HEK293 (cell line): ENCODE data around the gene NPW.

Source experiments
- GFI1B ChIP-seq: fragments of 450-650 bp; formaldehyde crosslinking; IDR thresholded peaks from 2 replicates; pipeline ENCODE4 v1.5.1; 2016; ENCODE audit warnings: missing biosample characterization, missing genetic modification characterization
- HIC1 ChIP-seq: fragments of 450-650 bp; formaldehyde crosslinking; IDR thresholded peaks from 2 replicates; pipeline ENCODE4 v1.5.1; 2016; ENCODE audit warnings: missing biosample characterization, missing genetic modification characterization
- IKZF3 ChIP-seq: fragments of 450-650 bp; IDR thresholded peaks from 2 replicates; pipeline ENCODE4 v1.5.0; 2018; ENCODE audit warnings: missing biosample characterization, mild to moderate bottlenecking, missing genetic modification characterization, moderate library complexity
- KLF10 ChIP-seq: fragments of 450-650 bp; IDR thresholded peaks from 2 replicates; pipeline ENCODE4 v1.5.1; 2018; ENCODE audit warnings: missing biosample characterization, mild to moderate bottlenecking, missing genetic modification characterization
- KLF17 ChIP-seq: fragments of 450-650 bp; formaldehyde crosslinking; IDR thresholded peaks from 2 replicates; pipeline ENCODE4 v1.5.1; 2016; ENCODE audit warnings: missing biosample characterization, missing genetic modification characterization
- KLF7 ChIP-seq: fragments of 450-650 bp; formaldehyde crosslinking; IDR thresholded peaks from 2 replicates; pipeline ENCODE4 v1.5.1; 2016; ENCODE audit warnings: missing biosample characterization, missing genetic modification characterization, borderline replicate concordance
- PRDM2 ChIP-seq: fragments of 450-650 bp; formaldehyde crosslinking; IDR thresholded peaks from 2 replicates; pipeline ENCODE4 v1.5.1; 2016; ENCODE audit warnings: missing biosample characterization, missing genetic modification characterization, borderline replicate concordance
- RBAK ChIP-seq: fragments of 450-650 bp; formaldehyde crosslinking; IDR thresholded peaks from 2 replicates; pipeline ENCODE4 v1.5.1; 2016; ENCODE audit warnings: missing biosample characterization, missing genetic modification characterization
- SP2 ChIP-seq: fragments of 450-650 bp; formaldehyde crosslinking; IDR thresholded peaks from 2 replicates; pipeline ENCODE4 v1.5.1; 2016; ENCODE audit warnings: missing biosample characterization, missing genetic modification characterization
- ZBTB10 ChIP-seq: fragments of 450-650 bp; formaldehyde crosslinking; IDR thresholded peaks from 2 replicates; pipeline ENCODE4 v1.5.1; 2016; ENCODE audit warnings: missing biosample characterization, missing genetic modification characterization
- ZBTB48 ChIP-seq: fragments of 450-650 bp; formaldehyde crosslinking; IDR thresholded peaks from 2 replicates; pipeline ENCODE4 v1.5.1; 2016; ENCODE audit warnings: missing biosample characterization, missing genetic modification characterization
- ZBTB8A ChIP-seq: fragments of 450-650 bp; formaldehyde crosslinking; IDR thresholded peaks from 2 replicates; pipeline ENCODE4 v1.5.1; 2016; ENCODE audit warnings: missing biosample characterization, missing genetic modification characterization
- ZNF2 ChIP-seq: fragments of 450-650 bp; formaldehyde crosslinking; IDR thresholded peaks from 2 replicates; pipeline ENCODE4 v1.5.1; 2016; ENCODE audit warnings: missing biosample characterization, missing genetic modification characterization
- ZNF223 ChIP-seq: fragments of 450-650 bp; formaldehyde crosslinking; IDR thresholded peaks from 2 replicates; pipeline ENCODE4 v1.5.1; 2016; ENCODE audit warnings: missing biosample characterization, missing genetic modification characterization
- ZNF24 ChIP-seq: fragments of 450-650 bp; formaldehyde crosslinking; IDR thresholded peaks from 2 replicates; pipeline ENCODE4 v1.5.1; 2016; ENCODE audit warnings: missing biosample characterization, missing genetic modification characterization
- ZNF274 ChIP-seq, 2 experiments: fragments of 200-500 bp in 1 of 2; fragments of 450-650 bp in 1 of 2; sonication (Bioruptor generic) in 1 of 2; formaldehyde crosslinking in 1 of 2; IDR thresholded peaks; 2 replicates each; pipeline versions ENCODE4 v1.5.1 to v1.6.1; 2014 to 2016; ENCODE audit warnings: borderline replicate concordance in 1 of 2, inconsistent platforms in 1 of 2, low read length in 1 of 2, missing biosample characterization in 1 of 2, missing genetic modification characterization in 1 of 2
- ZNF513 ChIP-seq: fragments of 450-650 bp; IDR thresholded peaks from 2 replicates; pipeline ENCODE4 v1.5.1; 2018; ENCODE audit warnings: missing biosample characterization, missing genetic modification characterization
- ZNF514 ChIP-seq: fragments of 450-650 bp; formaldehyde crosslinking; IDR thresholded peaks from 2 replicates; pipeline ENCODE4 v1.5.1; 2016; ENCODE audit warnings: missing biosample characterization, missing genetic modification characterization
- ZNF626 ChIP-seq: fragments of 450-650 bp; sonication (Bioruptor Pico); formaldehyde crosslinking; IDR thresholded peaks from 2 replicates; pipeline ENCODE4 v1.5.1; 2018; ENCODE audit warnings: missing biosample characterization, missing genetic modification characterization, inconsistent platforms
- ZSCAN30 ChIP-seq: fragments of 450-650 bp; IDR thresholded peaks from 2 replicates; pipeline ENCODE4 v1.5.1; 2018; ENCODE audit warnings: missing biosample characterization, mild to moderate bottlenecking, missing genetic modification characterization, moderate library complexity
- TF ChIP-seq, protein P1 (sequence below): fragments of 450-650 bp; formaldehyde crosslinking; IDR thresholded peaks from 2 replicates; pipeline ENCODE4 v1.5.1; 2016; ENCODE audit warnings: missing biosample characterization, missing genetic modification characterization

The NPW gene

GRCh38 chr16:1971796-1972489 is 47.6 kb upstream of the NPW start, which contains the start of gene TBL3 (continued):
- peak; percentile 84; the same call in 1 of the 2 replicates for TF ChIP-seq PRDM2 (tag by site-specific recombination)
- peak; percentile 56 for TF ChIP-seq ZNF513 (tag by site-specific recombination)
- peak; percentile 10; the same call in 1 of the 2 replicates for TF ChIP-seq ZBTB48 (tag by site-specific recombination)
- peak; percentile 98 for TF ChIP-seq KLF17 (tag by site-specific recombination)
- TF ChIP-seq IKZF3 (tag by site-specific recombination): peak; percentile 74
- TF ChIP-seq ZNF2 (tag by site-specific recombination): peak; percentile 96
- peak; percentile 92 for TF ChIP-seq ZNF24 (tag by site-specific recombination)
- no peak for TF ChIP-seq GFI1B (tag by site-specific recombination)
- peak; percentile 67; the same call in 1 of the 2 replicates for TF ChIP-seq KLF7 (tag by site-specific recombination)
- peak; percentile 94 for TF ChIP-seq SP2 (tag by site-specific recombination)
- TF ChIP-seq ZSCAN30: peak; percentile 96
- TF ChIP-seq, protein P1, sequence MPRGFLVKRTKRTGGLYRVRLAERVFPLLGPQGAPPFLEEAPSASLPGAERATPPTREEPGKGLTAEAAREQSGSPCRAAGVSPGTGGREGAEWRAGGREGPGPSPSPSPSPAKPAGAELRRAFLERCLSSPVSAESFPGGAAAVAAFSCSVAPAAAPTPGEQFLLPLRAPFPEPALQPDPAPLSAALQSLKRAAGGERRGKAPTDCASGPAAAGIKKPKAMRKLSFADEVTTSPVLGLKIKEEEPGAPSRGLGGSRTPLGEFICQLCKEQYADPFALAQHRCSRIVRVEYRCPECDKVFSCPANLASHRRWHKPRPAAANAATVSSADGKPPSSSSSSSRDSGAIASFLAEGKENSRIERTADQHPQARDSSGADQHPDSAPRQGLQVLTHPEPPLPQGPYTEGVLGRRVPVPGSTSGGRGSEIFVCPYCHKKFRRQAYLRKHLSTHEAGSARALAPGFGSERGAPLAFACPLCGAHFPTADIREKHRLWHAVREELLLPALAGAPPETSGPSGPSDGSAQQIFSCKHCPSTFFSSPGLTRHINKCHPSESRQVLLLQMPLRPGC: peak; percentile 94
- TF ChIP-seq HIC1: peak; percentile 68
- TF ChIP-seq ZNF274 (IDR thresholded peaks at IDR 0.05; ENCODE audit: low read length): no peak
- TF ChIP-seq ZNF274 (tag by site-specific recombination; IDR thresholded peaks at IDR 0.05; ENCODE audit: borderline replicate concordance): no peak
- TF ChIP-seq ZNF514: no peak
- peak; percentile 68 for TF ChIP-seq ZBTB8A (tag by site-specific recombination)
- no peak for TF ChIP-seq ZNF223 (tag by site-specific recombination)
- no peak for TF ChIP-seq ZNF626 (tag by site-specific recombination)
- TF ChIP-seq KLF10: peak; percentile 84
- no peak for TF ChIP-seq ZBTB10 (tag by site-specific recombination)
- no peak for TF ChIP-seq RBAK (tag by site-specific recombination)
